B cell (primary cell): ENCODE measurements around the gene ANKRD31.

Experiments
- CTCF ChIP-seq: fragments of 200-600 bp; IDR thresholded peaks from one replicate; pipeline ENCODE4 v1.8.0; 2022; ENCODE audit warnings: antibody characterized with exemption, mild to moderate bottlenecking
- EZH2 ChIP-seq: IDR thresholded peaks from 2 replicates; pipeline ENCODE4 v1.6.1; 2012; ENCODE audit warnings: borderline replicate concordance, low read depth, mild to moderate bottlenecking, moderate library complexity, low read length; ENCODE audit not compliant: insufficient read depth, poor library complexity, severe bottlenecking

GRCh38 chr5:75199946-75200345 lies 36.7 kb downstream of the ANKRD31 start:
- TF ChIP-seq CTCF (no peak), EZH2 (no peak)
